ENCODE measurements around the gene HAUS5. TPM values are rescaled to one million over a fixed set of nuclear protein-coding genes. Genes with fewer than 3 reads are reported as not detected.
A peak's percentile ranks its signal among the peaks of the same experiment; 100 is the strongest.

Gene HAUS5
- total and polyA plus RNA-seq, 2 of the 8 experiments (the other 6 are each of a cell fraction or from before 2014, with no cell fraction given): 13.8 to 25.7 TPM

GRCh38 chr19:35628565-35629331 is 16.2 kb downstream of the HAUS5 start, which contains the start of gene RBM42 (continued):
- TF ChIP-seq EZH2 (IDR thresholded peaks at IDR 0.05; ENCODE audit: low read depth, low read length, severe bottlenecking) (no peak), JUND (IDR thresholded peaks at IDR 0.05; ENCODE audit: low read length) (peak; percentile 100), POU5F1 (IDR thresholded peaks at IDR 0.05; ENCODE audit: low read depth, low read length) (no peak), NANOG (IDR thresholded peaks at IDR 0.05; ENCODE audit: insufficient read depth, low read depth, low read length, poor library complexity, severe bottlenecking) (no peak), ATF2 (IDR thresholded peaks at IDR 0.05; ENCODE audit: low read length) (peak; percentile 92), BRCA1 (IDR thresholded peaks at IDR 0.05; ENCODE audit: low read depth, low read length) (peak; percentile 78), POLR2AphosphoS5 (IDR thresholded peaks at IDR 0.05; ENCODE audit: low read depth, low read length) (no peak), E2F6 (IDR thresholded peaks at IDR 0.05) (peak; percentile 41; the same call in 1 of the 2 replicates), SIN3A (conservative IDR thresholded peaks at IDR 0.05 in 1 of 2, IDR thresholded peaks at IDR 0.05 in 1 of 2; ENCODE audit: low read depth in 1 of 2, low read length in 2 of 2) (peak; percentile 22 to 94; a peak in 2 of 4 replicates), SIRT6 (IDR thresholded peaks at IDR 0.05; ENCODE audit: low read length) (no peak), SUZ12 (IDR thresholded peaks at IDR 0.05; ENCODE audit: low read length) (no peak), SAP30 (IDR thresholded peaks at IDR 0.05; ENCODE audit: insufficient read depth, insufficient replicate concordance, low read length) (peak; percentile 20), CREB1 (IDR thresholded peaks at IDR 0.05) (peak; percentile 100), TAF7 (optimal IDR thresholded peaks at IDR 0.05; ENCODE audit: borderline replicate concordance, low read depth, low read length) (peak; percentile 51), RXRA (IDR thresholded peaks at IDR 0.05; ENCODE audit: insufficient read depth, low read depth, low read length) (no peak), ASH2L (IDR thresholded peaks at IDR 0.05; ENCODE audit: low read length) (peak; percentile 78), KDM5A (IDR thresholded peaks at IDR 0.05; ENCODE audit: low read length) (peak; percentile 99), PHF8 (conservative IDR thresholded peaks at IDR 0.05; ENCODE audit: low read depth, low read length) (peak; percentile 84)
- TF ChIP-seq, protein P1, sequence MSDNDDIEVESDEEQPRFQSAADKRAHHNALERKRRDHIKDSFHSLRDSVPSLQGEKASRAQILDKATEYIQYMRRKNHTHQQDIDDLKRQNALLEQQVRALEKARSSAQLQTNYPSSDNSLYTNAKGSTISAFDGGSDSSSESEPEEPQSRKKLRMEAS (IDR thresholded peaks at IDR 0.05): 0 out of 2 replicates have a peak, but pooled peaks have one; percentile 13
